ENCODE data around the gene KLHL29. TPM values are rescaled to one million over a fixed set of nuclear protein-coding genes. Genes with fewer than 3 reads are reported as not detected.

The KLHL29 gene
- total RNA-seq, 1 experiment from 2014 or later: 5.2 TPM

DNA sequence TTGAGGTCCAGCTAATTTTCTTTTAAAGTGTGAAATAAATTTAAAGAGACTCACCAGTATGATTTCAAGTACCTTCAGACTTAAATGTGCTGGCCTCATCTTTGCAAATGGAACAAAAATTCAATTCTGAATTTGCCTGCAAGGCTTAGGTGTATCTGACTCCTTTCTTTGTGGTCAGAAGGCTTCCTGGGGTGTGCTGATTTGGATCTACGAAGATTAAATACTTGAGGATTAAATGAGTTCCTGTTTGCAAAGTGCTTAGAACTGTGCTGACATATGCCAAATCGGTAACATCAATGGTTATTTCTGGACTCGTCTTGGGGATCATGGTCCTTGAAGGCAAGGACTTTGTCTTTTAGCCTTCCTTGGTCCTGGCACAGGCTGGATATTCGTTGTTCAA is 9.7 kb downstream of the KLHL29 start:
- DNase-seq (ENCODE audit: low read depth): no peak

GRCh38 chr2:23397478-23397877 is 12.5 kb downstream of the KLHL29 start:
- DNase-seq (ENCODE audit: low read depth): no peak

- no peak for DNase-seq (ENCODE audit: low read depth)
These were observed 14.8 kb downstream of the KLHL29 start for GRCh38 chr2:23399674-23400261.

DNA sequence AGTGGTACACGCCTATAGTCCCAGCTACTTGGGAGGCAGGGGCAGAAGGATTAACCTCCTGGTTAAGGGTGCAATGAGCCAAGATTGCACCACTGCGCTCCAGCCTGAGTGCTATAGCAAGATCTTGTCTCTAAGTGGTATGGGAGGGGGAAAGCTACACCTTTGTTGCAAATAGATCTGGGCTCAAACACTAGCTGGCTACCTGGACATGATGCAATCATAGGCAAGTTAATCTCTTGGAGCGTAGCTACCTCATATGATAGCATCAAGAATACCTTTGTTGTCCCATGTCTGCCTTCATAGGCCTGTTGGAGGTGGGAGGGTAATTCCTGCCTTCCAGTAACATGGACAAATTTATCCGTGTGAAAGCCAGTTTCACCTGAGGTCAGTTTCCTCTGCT is 15.7 kb downstream of the KLHL29 start:
- DNase-seq (ENCODE audit: low read depth): no peak

GRCh38 chr2:23401427-23402204 is 16.6 kb downstream of the KLHL29 start:
- no peak for DNase-seq (ENCODE audit: low read depth)

GRCh38 chr2:23402205-23402740 is 17.3 kb downstream of the KLHL29 start:
- DNase-seq (ENCODE audit: low read depth): no peak

- peak; percentile 76 for DNase-seq (ENCODE audit: low read depth)
These were observed 19.4 kb downstream of the KLHL29 start for GRCh38 chr2:23404426-23404825.

DNA sequence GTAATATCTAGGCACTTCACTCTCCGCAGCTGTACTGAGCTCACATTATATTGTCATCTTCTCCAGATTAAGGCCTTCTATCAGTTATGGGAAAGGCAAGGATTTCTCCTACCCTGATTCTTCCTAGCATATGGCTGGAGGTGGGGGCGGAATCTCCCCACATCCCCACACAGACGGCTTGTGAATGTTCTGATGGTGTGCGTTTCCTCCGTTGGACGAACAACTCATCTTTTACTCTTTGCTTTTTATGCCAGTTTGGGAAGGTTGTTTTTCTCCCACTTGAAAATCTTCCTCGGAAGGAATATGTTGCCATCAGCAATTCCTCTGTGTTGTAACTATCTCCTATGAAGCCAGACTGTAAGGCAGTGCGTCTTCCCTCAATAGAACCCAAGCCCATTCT is 24.3 kb downstream of the KLHL29 start:
- no peak for DNase-seq (ENCODE audit: low read depth)

DNA sequence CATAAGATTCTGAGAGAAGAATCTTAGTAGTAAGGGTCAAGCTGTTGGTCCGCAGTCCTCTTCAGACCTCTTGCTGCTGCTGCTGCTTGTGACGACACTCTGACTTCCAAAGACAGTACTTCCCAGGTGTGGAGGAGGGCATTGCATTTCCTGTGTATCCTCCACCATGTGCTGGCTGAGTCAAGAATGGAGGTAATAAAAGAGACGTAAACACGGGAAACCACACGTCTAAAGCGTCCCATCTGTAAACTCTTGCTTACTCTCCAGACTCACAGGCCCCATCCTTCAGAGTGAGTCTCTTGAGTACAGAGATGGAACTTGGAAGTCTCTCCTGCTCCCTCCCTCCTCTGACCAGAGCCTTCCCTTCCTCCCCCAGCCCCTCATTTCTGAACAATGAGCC is 25.6 kb downstream of the KLHL29 start:
- DNase-seq (ENCODE audit: low read depth): no peak

DNA sequence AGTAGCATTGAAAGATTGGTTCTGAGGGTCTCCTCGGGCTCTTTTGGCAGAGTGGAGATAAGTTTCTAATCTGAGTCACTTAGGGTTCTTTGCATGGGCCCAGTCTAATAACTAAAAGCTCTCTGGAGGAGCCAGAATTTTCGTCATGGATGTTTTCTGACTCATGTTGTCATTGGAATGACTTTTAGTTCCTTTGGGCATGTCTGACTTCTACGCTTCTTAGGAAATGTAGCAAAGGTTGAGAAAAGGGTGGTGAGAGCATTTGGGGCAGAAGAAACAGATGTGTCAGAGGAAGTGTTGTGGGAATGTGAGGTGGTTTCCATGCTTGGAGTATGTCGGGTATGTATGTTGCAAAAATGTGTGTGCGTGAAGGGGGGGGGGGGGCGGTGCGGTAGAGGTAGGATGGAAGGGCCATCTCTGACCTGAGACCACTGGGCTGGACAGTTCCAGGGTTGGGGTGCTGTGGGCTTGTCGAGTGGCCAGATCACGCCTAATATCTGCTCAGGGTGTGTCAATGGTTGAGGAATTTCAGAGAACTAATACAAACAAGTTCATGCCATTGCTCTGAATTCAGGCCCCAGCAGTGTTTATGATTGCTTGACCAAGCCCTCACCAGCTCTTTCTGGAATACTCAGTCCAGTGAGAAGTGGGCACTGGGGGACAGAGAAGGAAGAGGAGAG is 26.9 kb downstream of the KLHL29 start:
- DNase-seq (ENCODE audit: low read depth): peak; percentile 83

DNA sequence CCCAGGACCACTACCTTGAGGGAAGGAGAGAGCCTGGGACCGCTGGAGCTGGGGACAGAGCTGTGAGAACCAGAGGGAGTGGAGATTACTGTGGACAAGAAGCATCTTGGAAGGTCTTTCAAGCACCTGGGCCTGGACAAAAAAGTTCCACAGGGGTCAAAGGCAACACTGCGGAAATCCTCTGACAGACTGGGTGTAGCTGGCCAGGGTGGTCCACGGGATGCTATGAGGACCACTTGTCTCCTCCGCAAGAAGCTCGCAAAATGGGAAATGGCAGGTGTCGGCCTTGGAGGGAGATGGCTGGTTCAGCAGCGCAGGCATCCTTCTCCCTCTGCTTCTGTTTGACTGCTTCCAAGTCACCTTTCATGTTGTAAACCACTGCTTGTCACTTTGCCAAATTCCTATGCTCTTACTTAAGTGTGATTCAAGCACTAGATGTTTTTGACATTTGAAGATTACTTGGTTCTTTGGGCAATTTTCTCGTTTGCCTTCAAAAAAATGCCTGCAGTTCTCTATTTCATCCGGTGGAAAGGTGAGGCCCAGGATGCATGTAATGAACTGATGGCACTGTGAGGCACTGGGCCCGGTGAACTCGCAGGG is 27.7 kb downstream of the KLHL29 start:
- peak; percentile 49 for DNase-seq (ENCODE audit: low read depth)

DNA sequence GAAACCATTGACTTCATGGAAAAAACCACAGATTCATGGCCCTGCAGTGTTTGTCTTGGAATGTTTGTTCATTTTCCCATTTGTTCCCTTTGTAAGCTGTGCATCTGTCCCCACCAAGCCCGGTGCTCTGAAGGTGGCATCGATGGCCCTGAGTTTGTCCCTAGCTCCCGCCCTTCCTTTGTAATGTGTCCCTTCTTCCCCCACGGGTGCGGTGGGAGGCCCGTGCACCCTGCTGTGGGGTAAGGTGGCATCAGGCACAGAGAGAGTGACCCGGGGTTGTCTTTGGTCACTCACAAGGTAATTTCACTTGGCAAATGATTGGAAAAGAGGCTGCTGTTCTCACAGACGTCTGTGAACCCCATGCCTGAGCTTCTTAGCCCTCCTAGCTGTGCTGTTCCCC is 28.7 kb downstream of the KLHL29 start:
- DNase-seq (ENCODE audit: low read depth): no peak

DNA sequence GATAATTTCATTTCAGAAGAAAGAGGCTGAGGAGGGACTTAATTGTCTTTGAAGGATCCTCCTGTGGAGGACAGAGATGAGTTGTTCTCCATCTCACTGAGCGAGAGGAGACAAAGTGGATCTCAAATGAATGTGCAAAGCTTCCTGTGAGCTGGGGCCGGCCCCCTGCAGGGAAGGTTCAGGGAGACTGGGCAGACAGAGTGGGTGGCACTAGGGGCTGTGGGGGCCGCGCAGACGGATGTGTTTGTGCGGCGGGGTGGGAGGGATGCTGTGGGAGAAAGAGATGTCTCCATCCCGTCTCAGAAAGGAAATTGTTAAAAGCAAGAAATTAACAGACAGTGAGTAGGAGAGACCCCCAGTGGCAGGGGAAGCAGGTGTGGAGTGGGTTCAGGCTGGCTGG is 29.1 kb downstream of the KLHL29 start:
- no peak for DNase-seq (ENCODE audit: low read depth)

DNA sequence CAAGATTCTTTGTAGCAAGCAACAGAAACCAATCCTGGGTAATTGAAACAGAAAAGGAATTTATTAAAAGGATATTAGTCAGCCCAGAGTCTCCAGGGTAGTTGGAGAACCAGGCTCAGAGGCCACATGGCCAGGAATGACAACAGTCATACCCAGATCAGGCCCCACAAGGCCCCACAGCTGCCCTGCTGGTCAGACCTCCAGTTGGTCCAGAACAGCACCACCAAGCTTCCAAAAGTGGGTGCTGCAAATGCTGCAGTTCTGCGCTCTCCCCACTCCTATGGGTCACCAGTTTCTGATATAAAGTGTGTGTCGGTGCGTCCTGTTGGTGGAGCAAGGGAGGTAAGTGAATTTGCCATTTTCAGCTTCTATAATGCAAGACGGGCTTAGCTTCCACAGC is 29.9 kb downstream of the KLHL29 start:
- peak; percentile 56 for DNase-seq (ENCODE audit: low read depth)

GRCh38 chr2:23417310-23417709 is 32.3 kb downstream of the KLHL29 start:
- DNase-seq (ENCODE audit: low read depth): no peak

- no peak for DNase-seq (ENCODE audit: low read depth)
These were observed 33.1 kb downstream of the KLHL29 start for GRCh38 chr2:23418056-23418455.

DNA sequence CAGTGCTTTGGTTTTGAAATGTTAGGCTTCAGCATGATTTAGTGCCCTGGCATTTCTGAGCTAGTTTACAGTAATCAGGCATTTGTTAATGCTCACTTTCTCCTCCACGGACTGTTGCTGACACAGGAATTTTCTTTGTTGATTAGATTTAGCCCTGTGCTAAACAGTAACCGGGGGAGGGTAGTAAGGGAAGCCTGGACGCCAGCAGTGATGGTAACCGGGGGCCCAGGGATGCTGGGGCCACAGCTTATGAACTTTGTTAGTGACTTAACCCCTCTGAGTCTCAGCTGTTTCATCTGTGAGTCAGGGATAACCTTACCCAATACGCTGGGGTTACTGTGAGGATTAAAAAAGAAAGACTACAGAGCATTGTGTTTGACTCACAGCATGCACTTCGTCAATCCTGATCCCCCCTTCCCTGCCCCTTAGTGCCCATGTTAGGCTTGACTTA is 33.5 kb downstream of the KLHL29 start:
- peak; percentile 89 for DNase-seq (ENCODE audit: low read depth)

DNA sequence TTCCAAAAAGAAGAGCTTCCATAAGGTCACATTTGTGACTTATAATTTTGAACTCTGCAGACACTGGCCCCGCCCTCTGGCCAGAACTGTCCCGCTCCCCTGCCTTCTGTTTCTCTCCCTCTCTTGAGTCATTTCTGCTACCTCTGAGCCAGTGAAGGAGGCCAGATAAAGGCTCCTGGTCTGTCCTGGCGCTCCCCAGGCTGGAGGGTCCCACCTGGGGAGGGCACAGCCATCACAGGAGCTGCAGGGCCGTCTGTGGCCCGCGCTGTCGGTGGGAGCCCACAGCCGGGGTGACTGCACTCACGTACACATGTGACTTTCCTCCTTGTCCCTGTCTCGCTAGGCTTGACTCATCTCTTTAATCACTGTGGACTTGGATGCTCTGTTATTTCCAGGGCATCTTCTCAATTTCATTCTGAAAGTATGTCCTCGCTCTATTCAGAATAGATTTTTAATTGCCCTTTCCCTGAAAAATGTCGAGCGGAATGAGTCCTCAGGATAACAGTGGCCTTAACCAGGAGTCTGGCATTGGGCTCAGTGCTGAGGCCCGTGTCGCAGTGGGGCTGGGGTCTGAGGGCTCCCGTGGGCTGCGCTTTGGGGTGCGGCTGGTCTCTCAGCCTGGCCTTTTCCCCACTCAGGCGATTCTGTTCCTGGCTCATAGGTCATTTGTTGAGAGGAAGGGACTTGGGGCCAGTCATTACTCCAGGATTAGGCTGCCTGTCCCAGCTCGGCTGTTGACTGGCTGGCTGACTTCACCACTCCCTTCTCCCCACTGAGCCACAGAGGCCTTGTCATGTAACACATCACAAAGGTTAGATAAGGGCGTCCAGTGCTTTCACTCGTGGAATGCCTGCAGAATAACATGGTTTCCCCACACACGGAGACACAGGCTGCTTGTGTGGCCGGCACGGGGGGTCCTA is 34.5 kb downstream of the KLHL29 start:
- DNase-seq (ENCODE audit: low read depth): no peak

GRCh38 chr2:23420091-23420839 is 35.3 kb downstream of the KLHL29 start:
- no peak for DNase-seq (ENCODE audit: low read depth)

DNA sequence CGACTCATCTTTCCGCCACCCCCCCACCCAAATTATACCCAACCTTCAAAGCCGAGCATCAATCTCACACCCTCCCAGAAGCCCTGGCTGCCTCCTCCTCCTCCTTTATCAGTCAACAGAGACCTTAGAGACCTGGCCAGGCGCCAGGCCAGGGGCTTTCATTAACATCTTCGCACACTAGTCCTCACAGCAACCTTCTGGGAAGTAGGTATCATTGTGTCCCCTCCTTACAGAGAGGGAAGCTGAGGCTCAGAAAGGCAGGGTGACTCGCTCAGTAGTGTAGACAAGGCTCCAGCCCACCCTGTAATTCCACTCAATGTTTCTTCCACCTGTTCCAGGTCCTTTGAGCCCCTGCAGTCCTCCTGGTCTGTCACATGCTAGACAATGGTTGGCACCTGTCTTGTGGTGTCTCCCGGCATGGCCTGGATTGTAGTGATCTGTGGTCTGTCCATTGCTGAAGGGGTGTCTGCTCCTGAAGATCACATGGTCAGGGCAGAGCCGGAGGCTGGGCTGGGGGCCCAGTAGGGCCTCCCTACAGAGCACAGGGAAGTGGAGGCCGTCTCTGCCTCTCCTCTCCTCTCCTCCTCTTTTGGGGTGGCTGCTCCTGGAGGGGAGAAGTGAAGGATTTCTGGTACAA is 36.0 kb downstream of the KLHL29 start:
- no peak for DNase-seq (ENCODE audit: low read depth)

Data from LHCN-M2 (cell line).